PFSK-1 (cell line): ENCODE data around the gene HOXA9.

Experiments used
- FOXP2 ChIP-seq: optimal IDR thresholded peaks from 2 replicates; pipeline ENCODE3; 2011; ENCODE audit warnings: borderline replicate concordance, control low read depth, inconsistent platforms; ENCODE audit not compliant: insufficient read depth; ENCODE audit errors: extremely low read length, extremely low read depth
- POLR2AphosphoS5 ChIP-seq: IDR thresholded peaks from 2 replicates; pipeline ENCODE4 v1.6.1; 2012; ENCODE audit warnings: low read depth, mild to moderate bottlenecking, control low read depth, low read length, moderate library complexity
- SIN3A ChIP-seq: IDR thresholded peaks from 2 replicates; pipeline ENCODE4 v1.6.1; 2012; ENCODE audit warnings: mild to moderate bottlenecking, low read length, moderate library complexity, borderline replicate concordance; ENCODE audit not compliant: insufficient read depth
- TAF1 ChIP-seq: IDR thresholded peaks from 2 replicates; pipeline ENCODE4 v1.6.1; 2012; ENCODE audit warnings: low read length, control low read depth, borderline replicate concordance; ENCODE audit not compliant: insufficient read depth
- TF ChIP-seq, protein P1 (sequence below), 2 experiments: IDR thresholded peaks; 2 replicates each; pipeline versions ENCODE4 v1.6.1 to v1.8.0; 2011 to 2012; ENCODE audit warnings: low read depth in 2 of 2, low read length in 2 of 2, control low read depth in 1 of 2, inconsistent platforms in 1 of 2, mild to moderate bottlenecking in 1 of 2, moderate library complexity in 1 of 2; ENCODE audit not compliant: insufficient read depth in 1 of 2

Gene HOXA9

DNA sequence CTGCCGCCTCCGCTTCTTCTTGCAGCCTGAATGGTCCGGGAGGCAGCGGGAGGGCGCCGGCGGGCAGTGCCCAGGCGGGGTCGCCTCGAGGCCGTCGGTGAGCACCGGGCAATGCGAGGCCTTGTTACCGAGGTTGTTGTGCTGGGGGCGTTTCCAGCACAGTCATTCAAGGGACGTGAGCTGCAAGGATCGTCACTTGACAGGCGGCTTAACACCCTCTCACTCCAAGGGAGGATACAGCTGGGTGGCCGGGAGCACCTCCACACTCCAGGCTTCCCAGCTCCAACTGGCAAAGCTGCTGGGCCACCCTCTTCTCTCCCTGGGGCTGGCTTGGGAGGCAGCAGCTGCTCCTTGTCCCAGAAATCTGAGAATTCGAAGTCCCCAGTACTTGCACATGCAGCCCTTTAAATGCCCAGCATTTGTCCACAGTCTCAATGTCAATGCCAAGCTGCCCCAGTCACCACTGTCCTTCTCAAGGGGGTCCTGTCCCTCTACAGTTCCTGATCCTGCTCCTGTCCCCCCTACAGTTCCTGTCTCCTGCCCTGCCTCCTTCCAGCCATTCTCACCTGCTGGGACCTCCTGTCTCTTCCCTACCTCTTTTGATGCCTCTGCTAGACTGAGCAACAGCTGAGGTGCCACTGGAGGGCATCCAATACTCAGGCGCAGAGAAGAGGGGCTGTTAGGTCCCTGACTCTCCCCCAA, 24.1 kb upstream of the HOXA9 start:
- TF ChIP-seq, protein P1, sequence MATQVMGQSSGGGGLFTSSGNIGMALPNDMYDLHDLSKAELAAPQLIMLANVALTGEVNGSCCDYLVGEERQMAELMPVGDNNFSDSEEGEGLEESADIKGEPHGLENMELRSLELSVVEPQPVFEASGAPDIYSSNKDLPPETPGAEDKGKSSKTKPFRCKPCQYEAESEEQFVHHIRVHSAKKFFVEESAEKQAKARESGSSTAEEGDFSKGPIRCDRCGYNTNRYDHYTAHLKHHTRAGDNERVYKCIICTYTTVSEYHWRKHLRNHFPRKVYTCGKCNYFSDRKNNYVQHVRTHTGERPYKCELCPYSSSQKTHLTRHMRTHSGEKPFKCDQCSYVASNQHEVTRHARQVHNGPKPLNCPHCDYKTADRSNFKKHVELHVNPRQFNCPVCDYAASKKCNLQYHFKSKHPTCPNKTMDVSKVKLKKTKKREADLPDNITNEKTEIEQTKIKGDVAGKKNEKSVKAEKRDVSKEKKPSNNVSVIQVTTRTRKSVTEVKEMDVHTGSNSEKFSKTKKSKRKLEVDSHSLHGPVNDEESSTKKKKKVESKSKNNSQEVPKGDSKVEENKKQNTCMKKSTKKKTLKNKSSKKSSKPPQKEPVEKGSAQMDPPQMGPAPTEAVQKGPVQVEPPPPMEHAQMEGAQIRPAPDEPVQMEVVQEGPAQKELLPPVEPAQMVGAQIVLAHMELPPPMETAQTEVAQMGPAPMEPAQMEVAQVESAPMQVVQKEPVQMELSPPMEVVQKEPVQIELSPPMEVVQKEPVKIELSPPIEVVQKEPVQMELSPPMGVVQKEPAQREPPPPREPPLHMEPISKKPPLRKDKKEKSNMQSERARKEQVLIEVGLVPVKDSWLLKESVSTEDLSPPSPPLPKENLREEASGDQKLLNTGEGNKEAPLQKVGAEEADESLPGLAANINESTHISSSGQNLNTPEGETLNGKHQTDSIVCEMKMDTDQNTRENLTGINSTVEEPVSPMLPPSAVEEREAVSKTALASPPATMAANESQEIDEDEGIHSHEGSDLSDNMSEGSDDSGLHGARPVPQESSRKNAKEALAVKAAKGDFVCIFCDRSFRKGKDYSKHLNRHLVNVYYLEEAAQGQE (IDR thresholded peaks at IDR 0.05; ENCODE audit: insufficient read depth in 1 of 2, low read depth in 2 of 2, low read length in 2 of 2): no peak
- no peak for TF ChIP-seq SIN3A
- no peak for TF ChIP-seq FOXP2
- no peak for TF ChIP-seq TAF1
- no peak for TF ChIP-seq POLR2AphosphoS5

DNA sequence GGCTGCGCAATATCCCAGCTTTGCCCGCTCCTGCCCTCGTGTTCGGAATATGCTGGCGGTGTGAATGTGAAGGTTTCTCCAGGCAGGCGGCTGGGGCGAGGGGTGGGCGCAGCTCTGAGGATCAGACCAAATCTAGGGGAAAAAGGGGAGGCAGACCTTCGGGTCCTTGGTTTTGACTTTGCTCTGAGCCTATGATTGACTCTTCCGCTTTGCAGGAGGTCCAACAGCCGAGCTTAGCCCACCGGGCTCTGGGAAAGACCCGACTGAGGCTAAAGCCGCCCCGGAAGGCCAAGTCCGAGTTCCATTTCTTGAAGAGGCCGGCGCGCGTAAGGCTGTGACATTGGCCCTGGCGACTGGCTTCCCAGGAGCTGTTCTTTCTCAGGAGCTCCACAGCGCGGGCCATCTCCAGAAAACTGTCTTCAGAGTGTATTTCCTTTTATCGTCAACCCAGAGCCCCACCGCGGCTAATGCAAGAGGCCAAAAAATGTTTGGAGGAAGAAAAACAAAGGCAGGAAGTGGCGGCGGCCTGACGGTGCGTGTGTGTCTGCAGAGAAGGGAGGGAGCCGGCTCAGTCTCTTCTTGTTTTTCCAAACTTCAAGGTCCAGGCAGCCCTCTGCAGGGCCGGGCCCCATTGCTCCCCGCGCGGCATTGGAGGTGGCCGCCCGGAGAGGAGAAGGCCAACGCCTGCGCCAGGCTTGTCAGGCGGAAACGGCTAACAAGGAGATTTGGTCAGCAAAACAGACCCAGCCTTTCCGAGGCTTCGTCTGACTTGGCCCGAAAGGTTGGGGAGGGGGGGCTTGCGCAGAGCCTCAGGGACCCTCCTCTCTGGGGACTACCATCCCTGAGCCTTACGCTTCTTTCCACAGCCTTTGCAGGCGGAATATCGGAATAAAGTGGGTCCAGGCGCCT, 23.3 kb upstream of the HOXA9 start:
- TF ChIP-seq POLR2AphosphoS5 (no peak), SIN3A (no peak)

DNA sequence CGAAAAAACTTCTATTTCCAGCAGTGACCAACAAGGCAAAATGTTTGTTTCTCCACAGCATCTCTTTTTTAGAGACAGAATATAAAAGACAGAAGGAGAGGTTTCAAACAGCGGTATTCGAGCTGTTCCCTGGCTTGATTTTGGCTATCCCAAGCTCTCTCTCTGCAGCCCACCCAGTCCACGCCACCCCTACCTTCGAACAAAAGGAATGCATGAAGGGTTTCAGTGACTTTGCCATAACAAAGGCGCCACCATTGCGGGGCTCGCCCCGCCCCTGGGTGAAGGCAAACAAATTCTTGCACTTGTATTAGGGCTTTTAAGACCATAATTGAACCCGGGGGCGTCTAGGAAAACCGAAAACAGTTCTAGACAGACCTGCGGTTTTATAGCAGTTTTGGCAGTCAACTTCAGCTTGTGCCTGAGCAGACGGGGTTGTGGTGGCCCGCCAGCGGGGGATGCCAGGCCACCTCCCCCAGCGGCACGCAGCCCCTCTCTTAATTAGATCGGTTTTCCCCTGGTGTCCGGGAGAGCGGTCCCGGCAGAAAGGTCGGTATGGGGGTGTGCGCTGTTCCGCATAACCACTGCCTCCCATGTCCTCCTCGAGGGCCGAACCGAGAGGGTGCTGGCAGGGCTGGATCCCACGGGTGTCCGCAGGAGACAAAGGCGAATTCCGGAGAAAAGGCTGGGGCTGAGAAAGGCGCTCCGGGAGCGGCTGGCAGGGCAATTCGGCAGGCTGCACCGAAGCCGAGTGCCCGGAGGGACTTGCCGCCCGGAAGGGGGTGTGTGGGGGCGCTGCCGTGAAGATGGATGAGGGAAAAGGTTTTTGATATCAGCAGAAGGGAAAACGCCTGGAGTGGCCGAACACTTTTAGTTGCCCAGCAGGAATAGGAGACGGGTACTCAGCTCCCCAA, 22.4 kb upstream of the HOXA9 start:
- TF ChIP-seq, protein P1 (IDR thresholded peaks at IDR 0.05; ENCODE audit: insufficient read depth in 1 of 2, low read depth in 2 of 2, low read length in 2 of 2): no peak
- TF ChIP-seq SIN3A (no peak), TAF1 (no peak), POLR2AphosphoS5 (no peak), FOXP2 (no peak)

DNA sequence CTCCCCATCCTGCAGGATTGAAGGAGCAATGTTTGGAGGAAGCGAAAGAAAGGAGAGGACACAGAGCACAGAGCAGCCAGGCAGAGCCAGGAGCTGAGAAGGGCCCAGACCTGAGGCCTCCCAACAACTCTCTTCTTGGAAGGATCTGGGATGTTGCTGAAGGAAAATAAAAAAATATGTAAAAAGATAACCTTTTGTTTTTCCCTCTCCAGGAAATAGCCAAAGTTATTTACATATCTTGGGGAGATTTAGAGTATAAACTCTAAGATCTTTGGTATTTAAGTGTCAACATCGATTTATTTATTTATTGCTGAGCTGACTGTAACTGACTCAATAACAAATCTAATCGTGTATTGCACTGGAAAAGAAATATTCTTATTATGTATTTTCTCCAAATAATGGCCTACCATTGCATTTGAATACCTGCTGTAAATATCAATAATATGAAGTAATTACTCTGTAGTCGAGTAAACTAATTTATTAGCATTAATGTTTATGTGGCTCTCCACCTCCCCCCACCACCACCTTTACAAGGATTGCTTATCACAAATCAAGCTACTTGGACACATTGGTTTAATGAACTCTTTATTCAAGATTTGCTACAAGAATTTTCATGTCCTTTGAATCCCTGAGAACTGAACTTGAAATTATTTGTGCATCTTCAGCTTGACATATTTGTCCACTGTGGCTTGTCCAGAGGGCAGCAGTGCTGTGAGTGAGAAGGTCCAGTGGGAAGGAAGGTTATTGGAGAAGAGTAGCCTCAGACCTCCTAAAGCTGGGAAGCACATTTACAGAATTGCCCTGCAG, 21.5 kb upstream of the HOXA9 start:
- no peak for TF ChIP-seq FOXP2
- no peak for TF ChIP-seq SIN3A
- TF ChIP-seq, protein P1 (IDR thresholded peaks at IDR 0.05; ENCODE audit: insufficient read depth in 1 of 2, low read depth in 2 of 2, low read length in 2 of 2): no peak
- TF ChIP-seq POLR2AphosphoS5: no peak
- TF ChIP-seq TAF1: no peak
